ENCODE measurements around the gene SENP8.
"Not testable (repeated sequence)": the region's sequence is repeated elsewhere in the genome, so short reads cannot be mapped to it uniquely, and the experiment has no call there.

Gene SENP8

DNA sequence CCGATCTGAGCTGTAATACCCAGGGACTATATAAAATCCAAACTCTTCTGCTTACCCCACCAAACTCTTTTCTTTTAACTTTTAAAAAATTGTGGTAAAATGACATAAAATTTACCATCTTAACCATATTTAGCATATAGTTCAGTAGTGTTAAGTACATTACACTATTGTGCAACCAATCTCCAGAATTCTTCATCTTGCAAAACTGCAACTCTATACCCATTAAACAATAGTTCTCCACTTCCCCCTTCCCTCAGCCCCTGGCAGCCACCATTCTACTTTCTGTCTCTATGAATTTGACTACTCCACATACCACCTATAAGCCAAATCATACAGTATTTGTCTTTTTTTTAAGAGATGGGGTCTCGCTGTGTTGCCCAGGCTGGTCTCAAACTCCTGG lies 38.7 kb downstream of the SENP8 start:
- no peak for DNase-seq

GRCh38 chr15:72160696-72161245 lies 42.6 kb downstream of the SENP8 start:
- DNase-seq, result no peak

GRCh38 chr15:72161361-72162132 lies 43.3 kb downstream of the SENP8 start:
- no peak for DNase-seq

- DNase-seq, result no peak
Observed at GRCh38 chr15:72162569-72162968, 44.4 kb downstream of the SENP8 start.

DNA sequence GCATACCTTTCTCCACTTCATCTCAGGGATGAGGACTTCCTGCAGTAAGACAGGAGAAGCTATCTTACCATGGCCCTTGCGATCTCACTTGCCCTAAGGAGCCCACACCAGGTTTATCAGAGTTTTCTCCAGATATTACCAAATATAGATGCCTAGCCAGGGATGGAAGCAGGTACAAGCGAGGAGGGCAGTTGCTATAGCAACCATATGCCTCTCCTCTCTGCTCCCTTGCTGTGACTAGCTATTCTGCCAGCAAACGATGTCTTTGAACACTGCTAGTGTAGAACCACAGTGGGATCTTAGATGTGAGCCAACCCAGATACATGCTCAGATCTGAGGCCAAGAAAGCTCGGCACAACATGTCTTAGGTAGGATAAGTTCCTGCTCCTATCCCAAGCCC lies 45.5 kb downstream of the SENP8 start:
- DNase-seq, result no peak

DNA sequence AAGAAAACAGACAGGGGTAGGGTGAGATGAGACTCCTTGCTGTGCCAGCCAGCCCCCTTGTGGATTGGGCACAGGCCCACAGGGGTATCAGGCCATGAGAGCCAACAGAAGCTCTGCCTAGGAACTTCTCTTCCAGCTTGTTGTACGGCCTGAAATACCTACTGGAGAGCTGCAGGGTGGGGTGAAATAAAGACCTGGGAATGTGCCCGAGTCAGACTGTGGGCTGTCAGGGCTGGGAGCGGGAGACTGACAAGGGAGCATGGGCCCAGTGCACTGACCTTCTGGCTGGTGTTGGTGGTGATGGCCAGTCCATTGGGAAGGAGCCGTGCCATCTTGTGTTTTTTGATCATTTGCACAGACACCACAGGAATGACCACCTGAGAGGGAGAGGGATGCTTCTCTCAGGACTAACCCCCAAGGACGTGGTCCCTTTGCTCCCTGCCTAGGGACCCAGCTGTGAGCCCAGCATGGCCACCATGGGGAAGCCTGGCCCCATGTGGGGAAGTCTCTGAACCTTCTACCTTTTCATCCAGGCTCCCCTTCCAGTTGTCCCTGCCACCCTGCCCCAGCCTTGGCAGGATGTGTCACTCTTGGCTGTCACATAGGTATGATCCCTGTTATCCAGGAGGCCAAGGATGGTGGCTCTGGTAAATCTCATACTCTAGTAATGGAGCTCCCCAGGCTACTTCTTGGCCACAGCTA lies 48.7 kb downstream of the SENP8 start:
- no peak for DNase-seq

DNA sequence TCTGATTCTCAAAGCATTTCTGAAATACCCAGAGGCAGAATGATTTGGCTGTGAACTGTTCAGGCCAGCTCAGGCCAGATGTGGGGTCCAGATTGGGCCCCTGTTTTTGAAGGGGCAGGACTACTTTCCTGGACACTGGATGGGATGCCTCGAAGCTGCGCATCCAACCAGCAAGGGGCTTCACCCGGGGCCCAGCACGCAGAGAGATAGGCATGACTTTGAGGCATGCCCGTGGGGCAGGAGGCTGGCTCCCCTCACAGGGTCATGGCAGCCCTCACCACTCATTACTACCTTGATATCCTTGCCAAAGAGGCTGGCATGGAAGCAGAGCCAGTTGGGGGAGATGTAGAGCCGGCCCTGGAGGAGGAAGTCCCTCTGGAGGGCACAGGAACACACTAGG lies 49.2 kb downstream of the SENP8 start:
- DNase-seq, result no peak

DNA sequence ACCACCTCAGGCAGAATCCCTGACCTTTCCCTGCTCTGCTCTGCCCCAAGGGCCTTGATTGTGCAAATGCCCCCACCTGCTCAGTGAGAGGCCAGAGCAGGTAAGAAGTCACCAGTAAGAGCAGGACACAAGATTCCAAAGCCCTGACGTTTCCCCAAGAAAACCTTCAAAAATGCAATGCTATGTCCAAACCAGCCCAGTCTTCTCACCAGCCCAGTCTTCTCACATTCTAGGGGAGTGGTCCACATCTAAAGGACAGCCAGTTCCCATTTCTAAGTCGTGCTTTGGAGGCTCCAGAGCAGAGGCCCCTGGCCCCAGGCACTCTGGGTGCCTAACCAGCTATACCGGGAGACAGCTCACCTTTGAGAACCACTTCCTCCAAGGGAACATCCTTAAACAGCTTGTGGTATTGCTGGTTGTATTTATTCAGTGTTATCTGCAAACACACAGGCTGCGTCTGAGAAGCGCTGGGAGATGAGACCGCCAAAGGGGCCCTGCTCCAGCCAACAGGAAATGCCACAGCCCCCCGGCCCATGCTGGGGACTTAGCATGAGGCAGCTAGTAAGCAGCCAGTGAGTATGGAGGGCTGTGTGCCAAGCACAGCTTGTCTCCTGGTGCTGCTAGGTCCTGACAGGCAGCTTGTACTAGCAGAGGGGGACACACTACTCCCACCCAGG lies 50.1 kb downstream of the SENP8 start:
- no peak for DNase-seq

DNA sequence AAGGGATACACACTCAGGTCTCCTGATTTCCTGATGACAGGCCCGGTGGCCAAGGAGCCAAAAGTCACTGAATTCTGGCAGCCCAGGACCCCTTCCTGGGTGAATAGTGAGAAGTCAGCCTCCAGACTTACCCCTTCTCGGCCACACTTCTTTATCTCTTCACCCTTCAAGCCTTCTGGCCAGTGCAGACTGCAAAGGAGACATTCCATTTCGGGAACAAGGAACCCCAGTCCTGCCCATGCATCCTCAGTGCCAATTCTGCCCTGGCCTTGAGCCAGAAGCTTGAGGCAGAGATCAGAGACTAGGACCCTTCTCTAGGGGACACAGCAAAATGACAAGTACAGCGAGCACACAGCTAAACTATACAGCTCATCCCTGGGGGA lies 50.6 kb downstream of the SENP8 start:
- DNase-seq, result no peak

- DNase-seq, result no peak
Observed at GRCh38 chr15:72169236-72169920, 51.2 kb downstream of the SENP8 start.

- DNase-seq, result no peak
Observed at GRCh38 chr15:72169921-72170611, 51.9 kb downstream of the SENP8 start.

GRCh38 chr15:72170691-72171090 lies 52.5 kb downstream of the SENP8 start:
- no peak for DNase-seq

- not testable (repeated sequence) for DNase-seq
Observed at GRCh38 chr15:72171978-72172377, 53.8 kb downstream of the SENP8 start.

DNA sequence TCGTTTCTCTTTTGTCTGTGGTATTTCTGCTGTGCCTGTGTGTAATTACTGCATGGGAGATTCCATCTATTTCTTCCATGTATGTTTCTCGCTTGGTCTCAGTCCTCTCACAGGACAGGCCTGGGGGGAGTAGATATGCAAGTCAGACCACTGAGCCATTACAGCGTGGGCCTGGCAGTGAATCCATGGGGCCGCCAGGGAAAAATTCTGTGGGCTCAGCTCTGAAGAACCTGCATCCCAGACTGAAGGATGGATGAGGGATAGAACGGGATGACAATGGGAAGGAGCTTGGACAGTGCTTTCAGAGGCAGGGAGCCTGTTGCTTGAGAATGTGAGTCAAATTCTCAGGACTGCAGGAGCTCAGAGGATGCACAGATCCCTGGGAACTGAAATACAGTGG lies 54.6 kb downstream of the SENP8 start:
- DNase-seq, result no peak

- no peak for DNase-seq
Observed at GRCh38 chr15:72173401-72173800, 55.2 kb downstream of the SENP8 start.

- no peak for DNase-seq
Observed at GRCh38 chr15:72173864-72174550, 55.8 kb downstream of the SENP8 start.

GRCh38 chr15:72174551-72175165 lies 56.5 kb downstream of the SENP8 start:
- no peak for DNase-seq

DNA sequence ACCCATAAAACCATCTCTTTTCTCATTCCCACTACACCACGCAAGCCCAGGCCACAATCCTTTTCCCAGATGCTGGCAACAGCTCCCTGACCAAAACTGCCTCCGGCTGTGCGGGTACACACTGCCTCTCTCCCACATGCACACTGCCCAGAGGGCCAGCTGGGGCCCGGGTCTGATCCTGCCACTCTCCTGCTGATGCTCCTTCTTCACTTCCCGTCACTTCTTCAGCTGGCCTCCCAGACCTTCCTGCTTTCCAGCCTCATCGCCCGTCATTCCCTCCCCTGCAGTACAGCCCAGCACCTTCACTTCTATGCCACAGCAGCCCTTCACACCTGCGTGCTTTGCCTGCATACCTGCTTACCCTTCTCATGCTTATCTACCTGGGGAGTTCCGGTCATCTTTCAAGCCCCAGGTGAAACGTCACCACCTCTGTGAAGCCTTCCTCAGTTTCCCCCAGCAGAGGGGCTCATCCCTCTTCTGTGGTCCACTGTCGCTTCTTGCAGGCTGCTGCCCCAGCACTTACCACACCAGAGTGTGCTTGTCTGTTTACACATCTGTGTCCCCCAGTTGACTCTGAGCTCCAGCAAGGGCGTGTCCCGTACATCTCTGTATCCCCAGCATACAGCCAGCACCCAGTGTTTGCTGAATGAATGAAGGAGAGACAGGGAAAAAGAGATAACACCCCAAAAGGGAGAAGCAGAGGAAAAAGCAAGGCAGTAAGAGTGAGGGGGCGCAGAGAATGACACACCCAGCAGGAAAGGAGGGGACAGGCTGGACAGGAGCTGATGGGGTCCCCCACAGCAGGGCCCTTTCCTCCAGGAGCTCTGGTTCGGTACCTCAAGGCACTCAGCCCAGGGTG lies 57.2 kb downstream of the SENP8 start:
- no peak for DNase-seq

DNA sequence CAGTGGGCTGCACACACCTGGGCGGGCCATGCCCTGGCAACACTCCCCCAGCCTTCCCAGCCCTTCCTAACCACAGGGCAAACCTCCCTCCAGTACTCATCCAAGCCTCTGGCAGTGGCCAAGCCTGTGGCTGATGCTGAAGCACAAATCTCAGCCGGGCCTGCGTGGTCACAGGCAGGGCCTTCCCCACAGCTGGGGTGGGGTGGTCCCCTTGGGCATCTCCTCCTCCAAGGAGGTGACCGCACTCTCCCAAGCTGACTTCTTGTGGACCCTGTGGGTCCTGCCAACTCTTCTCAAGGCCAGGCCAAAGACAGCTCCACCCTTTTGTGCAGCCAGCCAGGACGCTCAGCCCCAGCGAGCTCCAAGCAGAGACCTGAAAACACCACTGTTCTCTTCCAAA lies 58.0 kb downstream of the SENP8 start:
- no peak for DNase-seq

- no peak for DNase-seq
Observed at GRCh38 chr15:72176743-72177142, 58.5 kb downstream of the SENP8 start.
